HG03060 (cell line): ENCODE results near the gene TXNL4A.
A peak's percentile ranks its signal among the peaks of the same experiment; 100 is the strongest.
"Not testable (repeated sequence)": the region's sequence is repeated elsewhere in the genome, so short reads cannot be mapped to it uniquely, and the experiment has no call there.

Experiments
- ATAC-seq: cut with Tn5 transposase; IDR thresholded peaks from one replicate; pipeline ENCODE4 v1.9.1; 2021; ENCODE audit warnings: low read depth, moderate number of reproducible peaks; ENCODE audit not compliant: unreplicated experiment

Gene TXNL4A

DNA sequence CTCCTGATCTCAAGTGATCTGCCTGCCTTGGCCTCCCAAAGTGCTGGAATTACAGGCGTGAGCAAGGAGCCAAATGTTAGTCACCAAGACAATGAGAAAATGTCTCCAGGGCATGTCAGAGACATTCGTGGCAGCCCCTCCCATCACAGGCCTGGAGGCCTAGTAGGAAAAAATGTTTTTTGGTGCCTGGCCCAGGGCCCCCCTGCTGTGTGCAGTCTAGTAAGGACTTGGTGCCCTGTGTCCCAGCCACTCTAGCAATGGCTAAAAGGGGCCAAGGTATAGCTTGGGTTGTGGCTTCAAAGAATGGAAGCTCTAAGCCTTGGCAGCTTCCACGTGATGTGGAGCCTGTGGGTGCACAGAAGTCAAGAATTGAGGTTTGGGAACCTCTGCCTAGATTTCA, 12.5 kb upstream of the TXNL4A start:
- no peak for ATAC-seq

DNA sequence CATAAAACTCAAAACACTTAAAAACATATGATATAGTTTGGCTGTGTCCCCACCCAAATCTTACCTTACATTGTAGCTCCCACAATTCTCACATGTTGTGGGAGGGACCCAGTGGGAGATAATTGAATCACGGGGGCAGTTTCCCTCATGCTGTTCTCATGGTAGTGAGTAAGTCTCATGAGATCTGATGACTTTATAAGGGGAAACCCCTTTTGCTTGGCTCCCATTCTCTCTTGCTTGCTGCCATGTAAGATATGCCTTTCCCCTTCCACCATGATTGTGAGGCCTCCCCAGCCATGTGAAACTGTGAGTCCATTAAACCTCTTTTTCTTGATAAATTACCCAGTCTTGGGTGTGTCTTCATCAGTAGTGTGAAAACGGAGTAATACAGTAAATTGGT, 11.3 kb upstream of the TXNL4A start:
- ATAC-seq = not testable (repeated sequence)

DNA sequence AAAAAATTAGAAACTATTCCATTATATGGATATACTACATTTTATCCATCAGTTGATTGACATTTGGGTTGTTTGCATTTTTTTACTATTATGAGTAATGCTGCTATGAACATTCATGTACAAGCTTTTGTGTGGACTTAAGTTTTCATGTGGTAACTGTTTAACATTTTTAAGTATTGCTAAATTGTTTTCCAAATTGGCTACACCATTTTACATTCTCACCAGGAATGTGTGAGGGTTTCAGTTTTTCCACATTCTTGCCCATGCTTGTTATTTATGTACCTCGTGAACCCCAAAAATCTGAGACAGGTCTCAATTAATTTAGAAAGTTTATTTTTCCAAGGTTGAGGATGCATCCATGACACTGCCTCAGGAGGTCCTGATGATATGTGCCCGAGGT, 3.1 kb upstream of the TXNL4A start:
- ATAC-seq = no peak

DNA sequence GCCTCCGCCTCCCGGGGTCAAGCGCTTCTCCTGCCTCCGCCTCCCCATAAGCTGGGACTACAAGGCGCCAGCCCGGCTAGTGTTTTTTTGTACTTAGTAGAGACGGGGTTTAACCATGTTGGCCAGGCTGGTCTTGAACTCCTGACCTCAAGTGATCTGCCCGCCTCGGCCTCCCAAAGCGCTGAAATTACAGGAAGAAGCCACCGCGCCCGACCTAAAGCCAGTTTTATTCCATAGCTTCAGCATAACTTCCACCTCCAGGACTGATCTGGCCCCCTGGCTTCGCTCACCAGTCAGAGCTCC, 783 bp upstream of the TXNL4A start:
- no peak for ATAC-seq

DNA sequence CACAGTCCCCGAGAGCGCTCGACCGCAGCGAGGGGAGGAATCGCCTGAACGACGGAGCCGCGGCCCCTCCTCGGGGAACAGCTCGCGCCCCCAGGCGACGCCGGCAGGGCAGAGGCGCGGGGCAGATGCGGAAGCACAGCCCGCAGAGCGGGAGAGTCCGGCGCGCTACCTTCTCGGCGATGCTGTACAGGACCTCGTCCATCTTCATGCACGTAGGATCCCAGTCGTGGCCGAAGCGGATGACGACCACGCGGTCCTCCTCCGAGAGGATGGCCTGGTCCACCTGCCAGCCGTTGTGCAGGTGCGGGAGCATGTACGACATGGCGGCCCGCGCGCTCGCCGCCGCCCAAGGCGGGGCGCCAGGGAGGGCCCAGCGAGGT, 302 bp downstream of the TXNL4A start:
- ATAC-seq = peak; percentile 35

DNA sequence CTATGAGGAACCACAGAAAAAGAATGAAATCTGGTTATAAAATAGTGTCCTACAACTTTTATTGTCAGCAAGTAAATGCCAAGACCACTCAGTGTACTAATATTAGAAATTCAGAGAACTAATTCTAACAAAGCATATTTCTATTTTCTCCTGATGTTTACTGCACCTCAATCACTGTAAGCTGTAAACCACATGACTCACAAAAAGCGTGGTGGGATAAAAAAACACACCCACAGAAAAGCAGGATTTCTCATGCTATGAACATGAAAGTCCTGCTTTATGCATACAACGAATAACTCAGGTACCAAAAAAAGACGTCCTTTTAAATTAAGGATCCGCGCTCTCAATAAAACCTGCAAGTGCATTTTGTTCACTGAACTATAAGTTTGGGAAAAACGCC, 797 bp downstream of the TXNL4A start:
- no peak for ATAC-seq

DNA sequence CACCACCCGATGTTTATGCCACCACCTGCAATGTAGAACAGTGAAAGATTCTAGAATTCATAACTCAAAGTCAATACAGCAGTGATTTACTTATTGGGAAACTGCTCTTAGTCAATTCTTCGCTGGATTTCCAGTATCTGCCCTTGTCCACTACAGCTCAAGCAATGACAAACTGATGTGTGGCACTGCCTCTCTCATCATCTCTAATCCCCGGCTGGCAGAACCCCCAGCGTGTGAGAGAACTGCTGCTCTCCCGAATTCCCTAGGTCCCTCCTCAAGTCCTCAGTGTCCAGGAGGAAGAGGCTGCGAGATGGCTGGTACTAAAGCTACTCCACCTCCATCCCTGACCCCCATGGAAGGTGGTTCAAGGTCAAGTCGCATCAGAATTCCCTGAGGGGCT, 1.6 kb downstream of the TXNL4A start:
- ATAC-seq = no peak

DNA sequence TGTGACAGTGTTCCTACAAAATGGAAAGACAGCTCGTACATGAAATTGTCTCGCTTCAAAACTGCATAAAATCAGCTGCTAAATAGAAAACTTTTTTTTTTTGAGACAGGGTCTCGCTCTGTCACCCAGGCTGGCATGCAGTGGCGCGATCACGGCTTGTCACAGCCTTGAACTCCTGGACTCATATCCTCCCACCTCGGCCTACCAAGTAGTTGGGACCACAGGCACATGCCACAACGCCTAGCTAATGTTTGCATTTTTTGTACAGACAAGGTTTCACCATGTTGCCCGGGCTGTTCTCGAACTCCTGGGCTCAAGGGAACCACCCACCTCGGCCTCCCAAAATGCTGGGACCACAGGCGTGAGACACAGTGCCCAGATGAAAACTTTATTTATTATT, 3.2 kb downstream of the TXNL4A start:
- ATAC-seq = no peak

DNA sequence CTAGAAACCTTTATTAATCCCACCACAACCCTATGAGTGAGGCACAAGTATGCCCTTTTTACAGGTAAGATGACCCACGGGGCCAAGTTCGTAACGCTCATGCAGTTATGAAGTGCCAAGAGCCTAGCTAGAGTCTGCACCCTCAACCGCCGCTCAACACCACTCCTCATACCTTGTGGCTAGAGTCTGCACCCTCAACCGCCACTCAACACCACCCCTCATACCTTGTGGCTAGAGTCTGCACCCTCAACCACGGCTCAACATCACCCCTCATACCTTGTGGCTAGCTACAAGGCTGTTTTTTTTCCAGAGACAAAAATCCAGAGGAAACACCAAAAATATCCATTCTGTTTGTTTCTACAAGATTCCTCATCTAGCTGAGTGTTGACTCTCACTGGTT, 4.6 kb downstream of the TXNL4A start:
- no peak for ATAC-seq

DNA sequence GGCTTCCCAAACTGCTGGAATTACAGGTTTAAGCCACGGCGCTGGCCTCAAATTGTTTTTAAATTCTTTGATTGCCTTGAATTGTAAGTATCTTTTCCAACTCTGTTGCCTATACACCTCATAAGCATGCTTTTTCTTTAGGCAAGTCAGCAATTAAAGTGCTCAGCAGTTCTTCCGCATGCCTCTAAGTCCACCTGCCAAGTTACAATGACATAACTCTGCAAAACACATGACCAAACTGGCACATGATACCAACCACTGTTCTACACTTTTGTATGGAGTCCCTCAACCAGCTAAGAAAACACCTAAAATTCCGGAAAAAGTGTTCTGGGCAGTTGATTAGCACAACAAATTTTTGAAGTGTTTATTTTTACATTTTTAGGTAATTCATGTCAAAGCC, 5.1 kb downstream of the TXNL4A start:
- no peak for ATAC-seq

DNA sequence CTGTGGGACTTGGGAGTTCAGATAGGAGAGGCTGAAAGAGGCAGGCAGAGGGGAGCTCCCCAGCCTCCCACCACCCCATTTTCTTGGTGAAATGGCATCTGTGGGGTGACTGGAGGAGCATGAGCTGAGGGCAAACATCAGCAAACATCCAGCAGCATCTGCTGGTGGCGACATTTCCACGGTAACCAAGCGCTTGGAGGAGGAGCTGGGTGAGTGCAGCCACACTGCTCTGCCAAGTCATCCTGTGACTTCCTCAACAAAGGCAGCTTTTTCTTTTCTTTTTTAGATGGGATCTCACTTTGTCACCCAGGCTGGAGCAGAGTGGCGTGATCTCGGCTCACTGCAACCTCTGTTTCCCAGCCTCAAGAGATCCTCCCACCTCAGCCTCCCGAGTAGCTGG, 5.6 kb downstream of the TXNL4A start:
- no peak for ATAC-seq

DNA sequence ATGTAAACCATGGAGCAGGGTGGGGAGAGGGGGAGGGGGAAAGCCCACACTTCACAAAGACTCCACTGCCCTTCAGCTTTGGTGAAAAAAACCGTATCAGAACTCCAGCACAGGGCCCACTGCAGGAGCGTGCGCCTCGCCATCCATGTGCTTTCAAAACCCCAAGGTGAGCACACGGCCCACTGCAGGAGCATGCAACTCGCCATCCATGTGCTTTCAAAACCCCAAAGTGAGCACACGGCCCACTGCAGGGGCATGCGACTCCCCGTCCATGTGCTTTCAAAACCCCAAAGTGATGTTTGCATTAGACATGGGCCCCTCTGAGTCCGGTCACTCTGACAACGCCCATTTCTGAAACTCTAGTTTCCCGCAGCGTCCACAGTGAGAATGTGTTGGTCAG, 7.8 kb downstream of the TXNL4A start:
- ATAC-seq = no peak

DNA sequence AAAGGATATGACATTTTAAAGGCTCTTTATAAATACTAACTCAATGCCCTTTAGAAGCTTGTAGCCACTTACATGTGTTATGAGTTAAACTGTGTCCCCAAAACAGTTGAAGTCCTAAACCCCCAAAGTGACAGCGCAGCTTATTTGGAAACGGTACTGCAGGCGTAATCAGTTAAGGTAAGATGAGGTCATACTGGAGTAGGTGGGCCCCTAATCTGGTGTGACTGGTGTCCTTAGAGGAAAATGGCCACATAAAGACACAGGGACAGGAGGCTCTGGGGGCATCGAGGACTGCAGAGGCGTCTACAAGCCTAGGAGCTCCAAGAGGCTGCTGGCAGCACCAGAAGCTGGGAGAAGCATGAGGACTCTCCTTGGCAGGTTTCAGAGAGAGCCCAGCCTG, 8.5 kb downstream of the TXNL4A start:
- no peak for ATAC-seq

DNA sequence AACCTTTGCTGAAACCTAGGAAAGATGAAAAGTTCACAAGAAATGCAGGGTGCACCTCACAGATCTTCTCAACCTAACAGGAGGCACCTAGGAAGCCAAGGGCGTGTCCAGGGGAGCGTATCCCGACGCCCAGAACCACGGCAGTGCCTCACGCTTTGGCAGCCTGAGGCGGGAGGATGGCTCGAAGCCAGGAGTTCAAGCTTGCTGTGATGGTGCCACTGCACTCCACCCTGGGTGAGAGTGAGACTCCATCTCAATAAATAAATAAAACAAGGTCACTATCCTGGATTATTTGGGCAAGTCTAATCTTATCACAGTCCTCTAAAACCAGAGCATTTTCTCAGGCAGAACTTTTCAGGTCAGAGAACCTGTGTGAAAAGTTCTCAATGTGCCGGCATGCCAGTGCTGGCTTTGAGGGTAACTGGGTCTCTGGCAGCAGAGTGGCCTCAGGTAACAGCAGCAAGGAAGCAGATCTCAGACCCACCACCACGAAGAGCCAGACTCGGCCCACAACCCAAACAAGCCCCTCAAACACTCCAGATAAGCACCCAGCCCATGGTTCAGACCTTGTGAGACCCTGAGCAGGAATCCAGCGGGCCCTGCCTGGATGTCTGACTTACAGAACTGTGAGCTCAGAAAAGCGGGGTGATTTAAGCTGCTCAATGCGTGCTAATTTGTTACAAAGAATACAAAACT, 12.2 kb downstream of the TXNL4A start:
- no peak for ATAC-seq

DNA sequence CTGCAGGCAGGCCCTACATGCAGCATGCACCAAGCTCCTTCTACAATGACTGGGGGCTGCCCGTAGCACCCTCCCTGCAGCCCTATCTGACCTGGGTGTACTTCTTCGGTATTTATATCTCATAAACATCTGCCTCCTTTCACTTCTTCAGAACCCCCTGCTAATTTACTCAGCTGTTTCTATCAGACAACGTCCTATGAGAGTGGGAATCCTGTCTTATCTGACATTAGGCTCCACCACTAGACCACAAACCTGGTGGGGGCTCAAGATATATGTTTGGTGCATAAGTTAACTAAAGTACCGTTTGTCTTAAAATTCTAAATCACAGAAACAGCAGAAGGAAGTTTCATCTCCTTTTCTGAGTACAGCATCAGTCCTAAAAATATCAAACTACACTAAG, 13.3 kb downstream of the TXNL4A start:
- no peak for ATAC-seq

DNA sequence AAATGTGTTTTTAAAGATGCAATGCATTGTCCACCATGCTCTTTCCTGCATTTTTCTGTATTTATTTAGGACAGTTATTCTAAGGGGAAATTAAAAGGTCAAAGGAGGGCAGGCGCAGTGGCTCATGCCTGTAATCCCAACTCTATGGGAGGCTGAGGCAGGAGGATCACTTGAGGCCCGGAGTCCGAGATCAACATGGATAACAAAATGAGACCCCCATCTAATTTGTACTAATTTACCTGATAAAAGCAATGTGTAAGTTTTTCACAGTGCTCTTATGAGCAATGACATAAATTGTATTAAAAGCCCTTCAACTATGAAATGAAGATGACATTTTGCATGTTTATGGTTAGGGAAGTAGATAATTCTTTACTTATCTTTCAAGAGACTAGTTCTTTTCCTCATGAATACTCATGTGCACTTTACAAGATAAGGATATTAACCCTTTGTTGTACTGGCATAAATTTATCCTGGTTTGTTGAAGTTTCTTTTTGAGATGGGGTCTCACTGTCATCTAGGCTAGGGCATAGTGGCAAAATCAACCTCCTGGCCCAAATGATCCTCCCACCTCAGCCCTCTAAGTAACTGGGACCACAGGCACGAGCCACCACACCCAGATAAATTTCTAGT, 14.2 kb downstream of the TXNL4A start:
- no peak for ATAC-seq

DNA sequence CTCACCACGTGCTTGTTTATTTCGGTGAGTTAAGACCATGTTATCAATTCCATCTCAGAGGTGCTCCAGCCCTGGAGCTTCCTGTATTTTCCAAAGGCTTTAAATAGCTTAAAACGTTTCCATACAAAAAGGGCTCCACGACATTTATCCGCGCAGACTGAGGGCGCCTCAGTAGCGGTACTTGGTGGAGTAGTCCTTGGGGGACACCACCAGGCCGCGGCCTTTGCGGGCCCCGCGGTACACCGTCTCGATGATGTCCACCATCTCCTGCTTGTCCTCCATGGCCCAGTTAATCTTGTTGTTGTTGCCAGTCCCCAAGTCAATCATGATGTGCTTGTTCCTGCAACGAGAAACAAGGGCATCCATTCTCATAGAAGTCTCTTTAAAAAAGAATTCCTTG, 14.8 kb downstream of the TXNL4A start:
- no peak for ATAC-seq

DNA sequence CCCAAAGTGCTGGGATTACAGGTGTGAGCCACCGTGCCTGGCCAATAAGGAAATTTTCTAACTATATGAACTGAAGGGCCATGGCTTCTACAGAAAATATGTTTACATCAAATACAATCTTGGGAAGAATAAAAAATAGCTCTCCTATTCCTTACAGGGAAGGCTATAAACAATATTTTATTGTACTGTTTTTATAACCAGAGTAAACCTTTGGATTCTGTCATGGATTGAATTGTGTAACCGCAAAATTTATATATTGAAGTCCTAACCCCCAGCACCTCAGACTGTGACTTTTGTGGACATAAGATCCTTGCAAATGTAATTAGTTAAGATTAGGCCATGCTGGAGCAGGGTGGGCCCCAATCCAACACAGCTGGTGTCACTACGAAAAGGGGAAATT, 15.6 kb downstream of the TXNL4A start:
- ATAC-seq = no peak

DNA sequence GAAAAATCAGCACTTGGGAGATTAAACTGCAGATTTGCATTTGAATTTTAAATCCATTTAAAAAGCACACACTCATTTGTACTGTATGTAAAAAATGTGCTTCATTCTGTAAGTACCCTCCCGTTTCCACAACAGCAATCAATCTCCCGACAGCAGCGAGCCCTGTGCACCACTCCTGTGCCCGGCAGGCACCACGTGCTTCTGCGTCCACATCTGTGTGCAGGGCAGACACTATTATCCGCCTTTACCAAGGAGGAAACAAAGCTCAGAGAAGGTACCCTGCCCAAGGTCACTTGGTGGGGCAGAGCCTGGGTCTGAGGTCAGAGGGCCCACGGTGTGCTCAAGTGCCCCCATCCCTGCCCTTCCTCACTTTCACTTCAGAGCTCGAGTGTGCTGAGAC, 16.4 kb downstream of the TXNL4A start:
- no peak for ATAC-seq

DNA sequence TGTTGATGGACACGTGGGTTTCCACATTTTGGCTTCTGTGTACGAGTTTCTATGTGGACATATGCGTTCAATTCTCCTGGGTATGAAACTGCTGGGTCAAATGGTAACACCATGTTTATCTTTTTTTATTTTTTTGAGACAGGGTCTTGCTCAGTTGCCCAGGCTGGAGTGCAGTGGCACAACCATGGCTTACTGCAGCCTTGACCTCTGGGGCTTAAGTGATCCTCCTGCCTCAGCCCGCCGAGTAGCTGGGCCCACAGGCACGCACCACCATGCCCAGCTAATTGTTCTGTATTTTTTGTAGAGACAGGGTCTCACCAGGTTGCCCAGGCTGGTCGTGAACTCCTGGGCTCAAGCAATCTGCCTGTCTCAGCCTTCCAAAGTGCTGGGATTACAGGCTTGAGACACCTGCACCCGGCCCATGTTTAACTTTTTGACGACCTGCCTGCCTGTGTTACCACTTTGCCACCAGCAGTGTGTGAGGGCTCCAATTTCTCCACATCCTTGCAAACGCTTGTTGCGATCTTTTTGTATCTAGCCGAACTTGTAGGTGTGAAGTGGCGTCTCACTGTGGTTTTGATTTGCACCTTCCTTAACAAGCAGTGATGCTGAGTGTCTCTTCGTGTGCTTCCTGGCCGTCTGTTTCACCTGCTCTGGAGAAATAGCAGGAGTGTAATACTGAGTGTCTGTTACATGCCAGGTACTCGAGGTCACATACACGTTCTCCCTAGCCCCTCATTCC, 17.0 kb downstream of the TXNL4A start:
- ATAC-seq = no peak

DNA sequence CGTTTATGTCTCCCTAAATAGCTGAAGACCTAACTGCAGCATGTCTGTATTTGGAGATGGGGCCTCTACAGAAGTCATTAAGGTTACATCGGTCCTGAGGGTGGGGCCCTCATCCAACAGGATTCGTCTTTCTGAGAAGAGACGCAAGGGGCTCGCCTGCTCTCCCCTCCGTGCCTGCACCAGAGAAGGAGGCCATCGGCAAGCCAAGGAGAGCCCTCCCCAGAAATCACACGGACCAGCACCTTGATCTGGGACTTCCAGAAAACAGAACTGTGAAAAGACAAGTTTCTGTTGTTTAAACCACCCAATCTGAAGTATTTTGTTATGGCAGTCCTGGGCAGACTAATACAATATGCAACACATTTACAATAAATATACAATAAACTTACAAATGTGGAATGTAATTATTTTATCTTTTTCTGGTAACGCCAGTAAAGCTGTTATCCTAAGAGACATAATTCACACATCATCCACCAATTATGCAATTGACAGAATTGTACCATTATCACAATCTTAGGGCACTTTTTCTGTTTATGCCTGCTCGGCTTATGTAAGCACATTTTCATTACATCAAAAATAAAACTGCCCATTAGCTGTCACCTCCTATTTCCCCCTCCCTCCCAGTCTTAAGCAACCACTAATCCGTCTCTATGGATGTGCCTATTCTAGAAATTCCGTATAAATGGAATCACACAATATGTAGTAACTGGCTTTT, 17.8 kb downstream of the TXNL4A start:
- no peak for ATAC-seq
